ENCODE data around the gene CYP2U1. TPM values are rescaled to one million over a fixed set of nuclear protein-coding genes. Genes with fewer than 3 reads are reported as not detected.

The CYP2U1 gene
- total and polyA plus RNA-seq, 2 of the 8 experiments (the other 6 are each of a cell fraction or from before 2014, with no cell fraction given) = 3.1 to 5.0 TPM

DNA sequence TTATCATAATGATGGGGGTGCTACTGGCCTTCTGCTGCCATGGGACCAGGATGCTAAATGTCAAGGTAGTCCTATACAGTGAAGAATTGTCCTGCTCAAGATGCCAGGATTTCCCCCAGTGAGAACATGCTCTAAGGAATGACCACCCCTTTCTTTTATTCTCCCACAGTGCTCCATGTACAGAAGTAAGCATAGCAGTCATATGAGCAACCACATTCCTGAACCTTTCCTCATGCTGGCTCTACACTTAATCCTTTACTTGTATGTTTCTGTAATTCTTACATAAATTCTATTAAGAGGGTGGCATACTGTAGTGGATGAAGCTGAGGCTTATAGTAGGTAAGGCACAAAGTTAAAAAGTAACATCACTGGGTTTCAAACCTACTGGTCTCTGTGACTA lies 20.2 kb downstream of the CYP2U1 start:
- no peak overlapping the region for H3K4me3 ChIP-seq (ENCODE audit: extremely low read depth in 1 of 4, insufficient read depth in 2 of 4, low read depth in 3 of 4, low read length in 4 of 4)
- H4K91ac ChIP-seq (replicated peaks; ENCODE audit: insufficient read length, low read length) = no peak overlapping the region
- no peaks in the 10 kb centered on the region for H3K23me2 ChIP-seq (ENCODE audit: low read depth, low read length)
- H3K23ac ChIP-seq (ENCODE audit: insufficient read length) = no peak overlapping the region
- H2BK15ac ChIP-seq (ENCODE audit: low read length) = no peak overlapping the region
- POLR2A ChIA-PET (ENCODE audit: partially characterized antibody) = no interaction called here
- H3K4me2 ChIP-seq (ENCODE audit: insufficient read depth in 1 of 2, low read depth in 2 of 2, low read length in 2 of 2) = no peak overlapping the region
- FAIRE-seq (no peak), DNase-seq (ENCODE audit: low read depth in 1 of 2, low spot score in 2 of 2) (no peak)
- no peaks in the 10 kb centered on the region for H3K79me1 ChIP-seq (ENCODE audit: low read depth, low read length)
- H3K27me3 ChIP-seq (replicated peaks in 1 of 4; ENCODE audit: control insufficient read depth in 3 of 4, extremely low read depth in 1 of 4, insufficient read depth in 3 of 4, low read length in 3 of 4) = no peaks in the 10 kb centered on the region
- no peak overlapping the region for H2AK5ac ChIP-seq (ENCODE audit: low read depth, low read length)
- H2BK120ac ChIP-seq (replicated peaks; ENCODE audit: low read depth, low read length) = no peak overlapping the region
- H3K79me2 ChIP-seq (ENCODE audit: control insufficient read depth in 1 of 2, insufficient read depth in 2 of 2, low read length in 2 of 2) = no peaks in the 10 kb centered on the region
- H3K4ac ChIP-seq (replicated peaks; ENCODE audit: insufficient read length, low read depth, low read length) = no peak overlapping the region
- H2BK12ac ChIP-seq (ENCODE audit: low read depth, low read length) = no peak overlapping the region
- H4K5ac ChIP-seq (ENCODE audit: insufficient read length, low read depth, low read length) = no peak overlapping the region
- no peak overlapping the region for H2BK5ac ChIP-seq (ENCODE audit: low read depth, low read length)
- H3K36me3 ChIP-seq (ENCODE audit: control insufficient read depth in 2 of 4, insufficient read depth in 4 of 4, low read length in 3 of 4) = peaks cover 0 to 11% (median 1%) of the 10 kb centered on the region in 4 experiments; a peak in 2 of 8 replicates
- H2AFZ ChIP-seq (ENCODE audit: low read length) = no peak overlapping the region
- no peak overlapping the region for H3K14ac ChIP-seq (ENCODE audit: insufficient read length)
- peaks cover under 1 to 3% of the 10 kb centered on the region in 2 experiments; a peak in 2 of 4 replicates for H3K9me3 ChIP-seq (ENCODE audit: insufficient read depth in 2 of 2, low read depth in 1 of 2, low read length in 1 of 2)
- no peak overlapping the region for H3K9ac ChIP-seq (replicated peaks in 1 of 4; ENCODE audit: extremely low read depth in 1 of 4, low read depth in 3 of 4, low read length in 3 of 4)
- H3K56ac ChIP-seq (replicated peaks; ENCODE audit: insufficient read length, low read depth, low read length) = no peak overlapping the region
- H4K20me1 ChIP-seq (replicated peaks in 1 of 2; ENCODE audit: control insufficient read depth in 1 of 2, insufficient read depth in 2 of 2, low read length in 2 of 2) = no peaks in the 10 kb centered on the region
- CTCF ChIA-PET (ENCODE audit: partially characterized antibody) = no interaction called here
- H3K27ac ChIP-seq (ENCODE audit: low read depth, low read length) = no peak overlapping the region
- TF ChIP-seq ZNF274 (IDR thresholded peaks at IDR 0.05; ENCODE audit: borderline replicate concordance, extremely low read depth, low read length) (no peak), KDM1A (IDR thresholded peaks at IDR 0.05; ENCODE audit: borderline replicate concordance, low read length) (no peak), TCF12 (IDR thresholded peaks at IDR 0.05; ENCODE audit: low read depth, low read length) (no peak), RBBP5 (IDR thresholded peaks at IDR 0.05; ENCODE audit: borderline replicate concordance, low read depth, low read length) (no peak), KDM4A (IDR thresholded peaks at IDR 0.05; ENCODE audit: low read depth, low read length, severe bottlenecking) (no peak), RXRA (IDR thresholded peaks at IDR 0.05; ENCODE audit: insufficient read depth, low read depth, low read length) (no peak), RNF2 (IDR thresholded peaks at IDR 0.05; ENCODE audit: borderline replicate concordance, low read depth, low read length, missing control alignments, poor library complexity, severe bottlenecking) (no peak)
- H3K18ac ChIP-seq (ENCODE audit: extremely low read depth, low read length) = no peak overlapping the region
- H4K8ac ChIP-seq (ENCODE audit: extremely low read depth, insufficient read depth, low read length) = no peak overlapping the region
- H2BK20ac ChIP-seq (ENCODE audit: low read length) = no peak overlapping the region
- H3K4me1 ChIP-seq (replicated peaks in 1 of 4; ENCODE audit: control insufficient read depth in 3 of 4, insufficient read depth in 4 of 4, low read length in 3 of 4) = no peaks in the 10 kb centered on the region

All from H1 (cell line).